Embryonic facial prominence (tissue), 1 donor: ENCODE measurements around the gene SPEN.

Experiments
- DNase-seq: peaks from one replicate; pipeline ENCODE4 v3.0.0-alpha.2; 2016; ENCODE audit errors: extremely low spot score

The SPEN gene

GRCh38 chr1:15989776-15990175 is 142.3 kb downstream of the SPEN start:
- DNase-seq: no peak
